Measurements from ENCODE around the gene DZIP1L.

GRCh38 chr3:138023754-138024153 lies 91.7 kb downstream of the DZIP1L start:
- TF ChIP-seq CTCF (IDR thresholded peaks at IDR 0.05; ENCODE audit: insufficient read depth, low read depth, low read length) (no peak), EZH2 (IDR thresholded peaks at IDR 0.05; ENCODE audit: insufficient read depth, low read length) (no peak)
